Raji (cell line): ENCODE results near the gene CLIC3.

Source experiments
- POLR2A ChIP-seq: IDR thresholded peaks from 2 replicates; pipeline ENCODE4 v1.6.1; 2011; ENCODE audit warnings: low read depth, low read length, control low read depth; ENCODE audit not compliant: insufficient read depth

The CLIC3 gene

GRCh38 chr9:137000177-137000930 lies 4.0 kb upstream of the CLIC3 start:
- TF ChIP-seq POLR2A = 0 out of 2 replicates have a peak, but pooled peaks have one; percentile 14

GRCh38 chr9:136997830-136998234 lies 1.5 kb upstream of the CLIC3 start:
- no peak for TF ChIP-seq POLR2A

DNA sequence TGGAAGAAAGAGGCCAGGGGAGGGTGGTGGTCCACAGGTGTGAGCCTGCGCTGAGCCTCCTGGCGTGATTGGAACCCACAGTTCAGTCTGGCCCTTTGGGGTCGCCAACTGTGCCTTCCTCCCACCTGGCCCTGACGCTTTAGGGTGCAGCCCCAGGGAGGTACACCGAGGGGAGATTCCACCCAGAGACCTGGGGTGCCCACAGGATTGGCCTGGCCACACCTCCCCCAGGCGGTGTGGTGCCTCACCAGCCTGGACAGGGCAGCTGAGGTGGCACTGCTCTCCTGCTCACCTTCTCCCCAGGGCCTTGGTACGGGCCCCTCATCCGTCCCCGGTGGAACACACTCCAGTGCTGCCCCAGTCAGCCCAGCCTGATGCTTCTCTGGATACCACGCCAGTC lies 1.0 kb upstream of the CLIC3 start:
- TF ChIP-seq POLR2A = 0 out of 2 replicates have a peak, but pooled peaks have one; percentile 29

DNA sequence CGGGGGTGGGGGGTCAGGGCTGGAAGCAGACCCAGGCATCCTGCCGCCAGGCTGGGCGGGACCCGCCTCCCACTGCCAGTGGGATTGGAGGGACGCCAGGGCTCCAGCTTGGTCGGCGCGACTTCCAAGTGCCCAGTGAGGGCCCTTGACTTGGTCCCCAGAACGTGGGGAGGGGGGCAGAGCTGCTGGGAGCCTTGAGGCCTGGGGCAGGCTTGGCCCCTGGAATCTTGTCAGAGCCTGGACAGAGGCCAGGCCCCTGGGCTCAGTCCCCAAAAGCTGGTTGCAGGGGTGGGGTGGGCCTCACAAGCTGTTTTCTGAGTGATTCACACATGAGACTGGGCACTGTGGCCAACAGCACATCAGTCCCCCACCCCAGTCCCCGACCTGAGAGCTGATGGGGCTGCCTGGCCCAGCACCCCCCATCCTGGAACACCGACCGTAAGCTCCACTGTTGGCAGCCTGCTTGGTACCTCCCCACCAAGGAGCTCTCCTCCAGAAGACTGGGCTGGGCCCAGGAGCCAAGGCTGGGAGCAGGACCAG lies 526 bp downstream of the CLIC3 start:
- TF ChIP-seq POLR2A = no peak

- no peak for TF ChIP-seq POLR2A
Measured at GRCh38 chr9:136995362-136995761, 1.0 kb downstream of the CLIC3 start.

GRCh38 chr9:136994888-136995230 lies 1.5 kb downstream of the CLIC3 start:
- no peak for TF ChIP-seq POLR2A

- TF ChIP-seq POLR2A = no peak
Measured at GRCh38 chr9:136994180-136994887, 2.0 kb downstream of the CLIC3 start.

- TF ChIP-seq POLR2A = no peak
Measured at GRCh38 chr9:136992819-136993369, 3.5 kb downstream of the CLIC3 start.

DNA sequence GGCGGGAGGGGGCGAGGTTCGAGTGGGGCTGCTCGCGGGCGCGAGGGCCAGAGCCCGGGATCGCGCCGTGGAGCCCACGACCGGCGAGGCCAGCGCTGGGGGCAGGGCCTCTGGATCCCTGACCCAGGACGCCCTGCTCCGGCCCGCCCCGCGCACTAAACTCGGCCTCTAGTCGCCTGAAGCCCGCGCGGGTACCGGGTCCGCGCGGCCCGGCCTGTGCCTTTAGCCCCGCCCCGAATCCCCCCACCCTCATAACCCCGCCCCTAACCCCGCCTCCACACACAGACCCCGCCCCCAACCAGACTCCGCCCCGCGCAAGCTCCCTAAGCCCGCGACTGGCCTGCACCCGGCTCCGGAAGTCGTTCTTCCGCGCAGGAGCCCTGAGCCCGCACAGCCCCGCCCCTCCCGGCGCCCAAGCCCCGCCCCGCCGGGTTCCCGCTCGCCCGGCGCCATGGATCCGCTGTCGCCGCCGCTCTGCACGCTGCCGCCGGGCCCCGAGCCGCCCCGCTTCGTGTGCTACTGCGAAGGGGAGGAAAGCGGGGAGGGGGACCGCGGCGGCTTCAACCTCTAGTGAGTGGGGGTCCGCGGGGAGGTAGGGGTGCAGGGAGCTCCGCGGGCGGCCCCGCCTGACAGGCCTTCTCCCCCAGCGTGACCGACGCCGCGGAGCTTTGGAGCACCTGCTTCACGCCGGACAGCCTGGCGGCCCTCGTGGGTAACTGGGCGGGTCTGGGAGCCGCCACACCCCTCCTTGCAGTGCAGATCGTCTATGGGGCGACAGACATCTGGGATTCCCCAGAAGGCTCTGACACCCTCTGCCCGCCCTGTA lies 4.2 kb downstream of the CLIC3 start, which contains the start of gene PAXX:
PAXX (plus strand) TSS at position 430 of the 826 bp plus-strand sequence; CDS start at position 452, 22 bp downstream.
- peak; percentile 69 for TF ChIP-seq POLR2A

GRCh38 chr9:136990242-136990911 lies 6.0 kb downstream of the CLIC3 start:
- TF ChIP-seq POLR2A = no peak

- no peak for TF ChIP-seq POLR2A
Measured at GRCh38 chr9:136988872-136989271, 7.5 kb downstream of the CLIC3 start.

- TF ChIP-seq POLR2A = no peak
Measured at GRCh38 chr9:136985853-136986252, 10.5 kb downstream of the CLIC3 start.

DNA sequence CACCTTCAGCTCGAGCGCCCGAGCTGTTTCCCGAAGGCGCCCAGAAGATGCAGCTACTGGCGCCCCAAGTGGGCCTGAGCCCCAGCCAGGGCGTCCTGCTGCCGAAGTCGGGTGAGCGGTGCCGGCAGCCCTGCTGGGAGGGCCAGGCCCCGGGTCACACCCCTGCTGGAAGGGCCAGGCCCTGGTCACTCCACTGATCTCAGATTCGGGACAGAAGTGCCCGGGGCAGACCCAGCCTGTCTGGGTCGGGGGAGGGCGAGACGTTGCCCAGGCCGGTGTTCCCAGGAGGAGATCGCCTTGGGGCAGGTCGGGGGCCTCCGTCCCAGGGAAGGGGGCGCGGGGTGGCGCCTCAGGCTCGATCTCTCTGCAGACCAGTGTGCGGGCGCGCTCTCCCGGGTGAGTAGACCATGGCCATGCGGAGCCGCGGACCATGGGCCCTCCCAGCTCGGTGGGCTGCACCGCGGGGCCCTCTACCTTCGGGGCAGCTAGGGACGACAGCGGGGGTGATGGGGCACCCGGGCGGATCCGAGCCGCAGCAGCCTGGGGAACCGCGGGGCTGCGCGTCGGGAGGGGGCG lies 11.3 kb downstream of the CLIC3 start:
- TF ChIP-seq POLR2A = no peak

DNA sequence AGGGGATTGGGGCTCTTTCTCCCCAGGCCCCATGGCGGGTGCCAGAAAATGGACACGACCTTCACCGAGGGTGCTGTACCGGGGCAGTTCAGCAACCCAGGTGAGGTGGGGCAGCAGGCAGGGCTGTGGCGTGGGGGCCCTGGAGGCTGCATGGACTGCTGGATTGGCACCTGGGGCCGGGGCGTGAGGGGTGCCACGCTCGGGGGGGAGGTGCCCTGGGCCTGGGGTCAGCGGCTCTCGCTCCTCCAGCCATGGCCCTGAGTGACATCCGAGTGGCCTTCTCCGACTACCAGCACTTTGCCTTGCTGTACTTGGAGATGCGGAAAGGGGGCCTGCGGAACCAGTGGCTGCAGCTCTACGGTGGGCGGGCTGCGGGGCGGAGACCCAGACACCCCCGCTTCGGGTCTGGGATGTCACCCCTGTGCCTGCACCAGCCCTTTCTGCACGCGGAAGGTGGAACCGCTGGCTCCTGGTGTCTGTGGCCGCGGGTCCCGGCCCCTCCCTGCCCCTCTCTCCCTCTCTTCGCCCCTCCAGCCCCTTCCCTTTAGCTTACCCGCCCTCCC lies 11.8 kb downstream of the CLIC3 start:
- TF ChIP-seq POLR2A = no peak
